Ramos (cell line): ENCODE data around the gene KRTAP29-1.

Experiments used
- in situ Hi-C: fragments of 300-500 bp; cut with MboI; formaldehyde crosslinking; loops from one replicate; pipeline ENCODE4 v1.14.3; 2022; ENCODE audit warnings: low sequenced_read_pairs; ENCODE audit not compliant: unreplicated experiment

Gene KRTAP29-1

GRCh38 chr17:41254861-41255260 lies 47.8 kb downstream of the KRTAP29-1 start:
- in situ Hi-C loops: no loop called here
